Stimulated activated CD8-positive, alpha-beta memory T cell treated with anti-CD3 and anti-CD28 coated beads, Interleukin-15, amount 100 ng/mL, for 48 hours (primary cell): ENCODE data around the gene GPR3.
"Not testable (repeated sequence)": the region's sequence is repeated elsewhere in the genome, so short reads cannot be mapped to it uniquely, and the experiment has no call there.

Experiments
- DNase-seq, 2 donors: peaks; one replicate each; pipeline ENCODE4 v3.0.0-alpha.2; 2020; ENCODE audit warnings: low read depth in 2 of 2

The GPR3 gene

DNA sequence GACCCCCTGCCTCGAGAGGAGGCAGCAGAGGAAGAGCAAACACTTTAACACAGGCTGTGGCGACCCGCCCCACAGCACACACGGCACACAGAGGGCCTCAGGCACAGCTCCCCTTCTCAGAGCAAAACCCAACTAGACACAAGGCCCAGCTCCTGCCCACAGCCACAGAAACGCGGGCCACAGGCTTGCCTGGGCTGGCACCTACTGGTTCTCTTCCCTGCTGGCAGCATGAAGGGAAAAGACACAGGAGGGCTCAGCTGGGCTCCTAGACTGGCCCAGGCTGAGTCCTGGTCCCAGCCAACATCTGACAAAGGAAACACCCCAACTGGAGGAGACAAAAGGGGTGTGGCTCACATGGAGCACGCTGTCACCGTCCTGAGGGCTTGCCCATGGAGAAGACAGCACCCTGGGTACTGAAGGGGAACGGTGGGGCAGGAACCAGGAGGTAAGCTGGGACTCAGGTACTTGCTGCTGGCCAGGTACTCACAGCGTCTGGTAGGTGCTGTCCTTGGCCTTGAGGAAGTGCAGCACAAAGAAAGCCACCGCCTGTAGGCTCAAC, 12.8 kb upstream of the GPR3 start:
- no peak for DNase-seq

DNA sequence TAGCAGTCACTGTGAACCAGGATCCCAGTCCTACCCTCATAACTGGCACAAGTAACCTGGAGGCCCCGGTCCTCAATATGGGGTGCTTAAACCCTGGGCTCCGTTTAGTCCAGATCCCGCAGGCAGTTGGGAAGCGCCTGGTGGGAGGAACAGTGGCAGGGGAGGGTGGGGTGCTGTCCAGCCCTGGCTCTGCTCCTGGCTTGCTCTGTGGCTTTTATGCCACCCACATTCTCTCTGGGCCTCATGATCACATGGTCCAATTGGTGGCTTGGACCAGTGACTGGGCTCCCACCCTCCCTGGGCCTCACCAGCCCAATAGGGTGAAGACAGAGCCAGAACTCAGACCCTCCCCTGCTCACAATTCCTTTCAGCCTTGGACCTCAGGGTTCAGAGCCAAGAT, 12.2 kb upstream of the GPR3 start:
- no peak for DNase-seq

DNA sequence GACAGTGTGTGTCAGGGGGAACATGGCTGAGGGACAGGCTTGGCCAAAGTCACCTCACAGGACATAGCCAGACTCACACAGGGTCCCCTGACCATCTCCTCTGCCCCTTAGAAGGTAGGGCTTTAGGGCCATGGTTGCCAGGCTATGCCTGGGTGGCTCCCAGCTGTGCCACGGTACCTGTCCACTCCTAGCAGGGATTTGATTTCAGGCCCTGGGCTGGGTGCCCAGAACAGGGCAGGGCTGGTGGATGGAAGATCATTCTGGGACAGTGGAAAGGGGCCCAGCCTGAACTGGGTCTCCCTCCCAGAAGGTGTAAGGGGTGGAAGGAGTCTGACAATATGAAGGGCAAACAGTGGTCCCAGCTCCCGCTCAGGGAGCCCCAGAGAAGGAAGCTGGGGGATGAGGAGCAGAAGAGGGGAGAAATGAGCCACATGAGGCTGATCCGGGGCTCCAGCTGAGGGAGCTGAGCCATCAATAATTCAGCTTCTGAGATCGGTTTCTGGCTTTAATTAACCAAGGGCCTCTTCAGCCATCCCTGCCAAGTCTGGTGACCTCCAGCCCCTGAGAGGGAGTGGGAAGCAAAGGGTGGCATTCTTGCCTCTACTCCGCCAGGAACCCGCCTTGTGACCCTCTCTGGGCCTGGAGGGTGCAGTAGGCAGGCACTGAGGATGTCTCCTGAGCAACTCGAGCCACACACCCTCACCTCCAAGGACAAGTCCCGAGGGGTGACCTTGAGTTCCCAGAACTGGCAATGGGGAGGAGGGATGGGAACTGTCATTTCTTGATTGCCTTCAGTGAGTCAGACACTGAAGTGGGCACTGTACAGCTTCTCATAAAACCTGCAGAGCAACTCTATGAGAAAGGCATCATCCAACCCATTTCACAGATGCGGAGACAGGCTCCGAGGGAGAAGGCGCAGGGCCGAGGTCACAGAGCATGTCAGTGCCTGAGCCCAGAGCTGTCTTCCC, 11.4 kb upstream of the GPR3 start:
- DNase-seq: no peak

DNA sequence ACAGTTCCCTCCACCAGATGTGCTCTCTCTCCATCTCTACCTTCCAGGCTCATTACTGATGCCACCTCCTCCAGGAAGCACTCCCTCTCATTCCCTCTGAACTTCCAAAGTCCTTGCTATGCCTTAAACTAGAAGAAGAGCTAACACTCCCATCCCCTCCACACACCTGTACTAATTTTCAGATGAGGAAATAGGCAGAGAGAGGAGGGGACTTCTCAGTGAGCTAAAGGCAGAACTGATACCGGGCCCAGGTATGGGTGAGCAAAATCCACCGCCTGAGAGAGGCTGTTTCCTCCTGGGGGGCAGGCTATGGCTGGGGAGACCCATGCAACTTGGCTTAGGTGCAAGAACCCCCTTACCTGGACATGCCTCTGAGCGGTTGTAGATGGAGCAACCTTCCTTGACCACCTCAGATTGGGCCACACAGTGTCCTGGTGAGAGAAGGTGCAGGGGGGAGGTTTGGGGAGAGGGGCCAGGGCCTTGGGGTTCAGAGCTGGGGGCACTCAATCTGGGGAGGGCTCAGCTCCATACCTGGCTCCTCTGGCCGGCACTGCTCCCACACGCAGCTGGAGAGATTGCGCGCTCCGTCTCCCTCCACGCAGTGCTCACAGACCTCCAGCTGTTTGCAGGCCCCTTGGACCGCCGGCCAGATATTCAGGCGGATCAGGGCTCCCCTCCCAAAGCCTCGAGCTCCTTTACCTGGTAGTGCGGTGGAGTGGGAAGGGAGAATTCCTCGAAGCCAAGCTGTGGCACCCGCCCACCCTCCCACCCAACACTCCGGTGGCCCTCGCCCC, 10.3 kb upstream of the GPR3 start:
- no peak for DNase-seq

DNA sequence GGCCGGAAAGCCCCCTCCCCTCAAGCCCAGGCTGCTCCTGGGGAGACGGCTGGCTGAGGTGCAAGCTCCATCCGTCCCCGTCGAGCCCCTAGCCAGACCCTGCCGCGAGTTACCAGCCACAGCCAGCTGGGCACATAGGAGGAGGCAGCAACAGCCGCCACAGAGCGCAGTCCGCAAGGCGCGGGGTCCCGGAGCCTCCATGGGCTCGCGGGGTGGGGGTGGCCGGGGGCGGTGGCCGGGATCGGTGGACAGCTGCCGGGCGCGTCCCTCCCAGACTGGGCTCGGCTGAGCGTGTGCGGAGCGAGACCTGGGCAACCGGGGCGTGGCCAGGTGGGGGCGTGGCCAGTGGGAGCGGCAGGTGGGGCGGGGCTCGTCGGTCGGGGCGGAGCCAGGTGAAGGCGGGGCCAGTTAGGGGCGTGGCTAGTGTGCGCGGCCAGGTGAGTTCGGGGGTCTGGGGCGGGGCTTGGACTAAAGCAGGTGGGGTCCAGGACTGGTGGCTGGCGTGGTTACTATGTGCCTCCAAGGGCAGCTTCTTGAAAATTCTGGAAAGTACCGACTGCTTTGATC, 9.3 kb upstream of the GPR3 start, which contains the start of gene CD164L2:
Gene CD164L2, minus strand, starts transcription at position 295 of the 567 bp plus-strand sequence. Its CDS starts 94 bp downstream, at position 201.
- no peak for DNase-seq

DNA sequence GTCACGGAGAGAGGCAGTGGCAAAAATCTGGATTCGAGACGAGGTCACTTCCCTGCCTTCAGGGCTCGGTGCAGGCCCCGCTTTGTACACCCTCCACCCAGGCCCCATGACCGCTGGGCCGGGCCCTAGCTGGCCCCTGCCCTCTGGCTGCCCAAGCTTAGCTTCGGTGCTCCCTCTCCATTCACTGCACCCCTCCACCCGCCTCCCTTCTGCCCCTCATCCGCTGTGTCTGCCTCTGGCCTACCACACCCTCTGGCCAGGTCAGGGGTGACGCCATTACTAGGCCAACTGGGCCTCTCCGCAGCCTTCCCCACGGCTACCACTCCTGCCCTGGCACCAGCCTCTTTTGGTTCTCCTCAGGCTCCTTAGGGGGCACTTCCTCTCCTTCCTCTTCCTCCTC, 8.8 kb upstream of the GPR3 start:
- DNase-seq: no peak

DNA sequence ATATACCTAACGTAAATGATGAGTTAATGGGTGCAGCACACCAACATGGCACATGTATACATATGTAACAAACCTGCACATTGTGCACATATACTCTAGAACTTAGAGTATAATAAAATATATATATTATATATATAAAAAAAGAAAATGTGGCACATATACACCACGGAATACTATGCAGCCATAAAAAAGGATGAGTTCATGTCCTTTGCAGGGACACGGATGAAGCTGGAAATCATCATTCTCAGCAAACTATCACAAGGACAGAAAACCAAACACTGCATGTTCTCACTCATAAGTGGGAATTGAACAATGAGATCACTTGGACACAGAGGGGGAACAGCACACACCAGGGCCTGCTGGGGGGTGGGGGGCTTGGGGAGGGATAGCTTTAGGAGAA, 7.6 kb upstream of the GPR3 start:
- DNase-seq: not testable (repeated sequence)

DNA sequence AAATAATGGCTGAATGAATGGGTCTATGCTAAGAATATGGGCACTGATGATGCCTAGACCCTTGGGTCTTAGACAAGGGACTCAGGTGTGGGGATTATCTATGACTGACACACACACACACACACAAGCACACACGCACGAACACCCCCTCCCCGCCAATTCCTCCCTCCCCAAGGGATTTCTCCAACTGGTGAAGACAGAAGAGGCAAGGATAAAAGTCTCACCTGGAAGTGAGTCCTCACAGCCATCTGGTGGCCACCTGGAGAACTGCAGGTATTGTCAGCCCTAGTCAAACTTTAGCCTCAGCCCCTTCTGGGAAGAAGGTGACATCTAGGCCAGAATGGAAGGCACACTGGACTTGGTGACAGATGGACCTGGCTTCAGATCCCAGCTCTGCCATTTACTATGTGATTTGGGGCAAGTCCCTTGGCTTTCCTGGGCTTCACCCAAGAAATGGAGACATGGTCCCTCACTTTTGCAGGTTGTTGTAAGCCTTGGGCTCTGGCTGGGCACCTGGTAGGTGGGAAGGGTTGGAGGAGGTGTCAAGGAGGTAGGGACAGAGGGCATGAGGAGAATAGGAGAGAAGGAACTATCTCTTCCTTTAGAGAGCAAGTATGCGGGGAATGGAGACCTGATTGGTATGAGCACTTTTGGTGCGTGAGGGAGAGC, 4.0 kb upstream of the GPR3 start:
- DNase-seq: peak in 1 of 2 donors; percentile 28

DNA sequence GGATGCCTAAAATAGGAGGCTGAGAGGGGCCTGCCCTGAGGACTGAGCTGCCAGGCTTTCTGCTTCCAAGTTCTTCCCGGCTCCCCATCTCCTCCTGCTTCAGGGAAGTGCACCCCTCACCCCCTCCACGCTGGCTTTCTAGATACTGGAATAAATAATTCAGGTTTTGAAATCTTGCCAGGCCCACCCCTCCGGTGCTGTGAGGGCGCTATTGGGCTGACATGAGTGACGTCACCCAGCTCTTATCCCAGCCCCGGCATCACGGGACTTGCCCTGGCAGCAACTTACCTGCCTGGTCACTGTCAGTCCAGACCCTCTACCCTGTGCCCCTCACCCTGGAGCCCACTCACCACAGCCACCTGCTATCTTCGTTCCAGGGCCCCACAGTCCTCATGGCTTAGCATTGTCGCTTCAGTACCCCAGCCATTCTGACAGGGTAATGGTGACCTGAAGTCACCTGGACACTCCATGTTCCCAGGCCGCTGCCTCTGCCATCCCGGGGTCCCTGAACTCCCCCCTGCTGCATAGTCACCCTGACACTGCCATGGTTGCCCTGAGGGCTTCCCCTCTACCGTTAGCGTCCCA, 819 bp upstream of the GPR3 start:
- DNase-seq: no peak

DNA sequence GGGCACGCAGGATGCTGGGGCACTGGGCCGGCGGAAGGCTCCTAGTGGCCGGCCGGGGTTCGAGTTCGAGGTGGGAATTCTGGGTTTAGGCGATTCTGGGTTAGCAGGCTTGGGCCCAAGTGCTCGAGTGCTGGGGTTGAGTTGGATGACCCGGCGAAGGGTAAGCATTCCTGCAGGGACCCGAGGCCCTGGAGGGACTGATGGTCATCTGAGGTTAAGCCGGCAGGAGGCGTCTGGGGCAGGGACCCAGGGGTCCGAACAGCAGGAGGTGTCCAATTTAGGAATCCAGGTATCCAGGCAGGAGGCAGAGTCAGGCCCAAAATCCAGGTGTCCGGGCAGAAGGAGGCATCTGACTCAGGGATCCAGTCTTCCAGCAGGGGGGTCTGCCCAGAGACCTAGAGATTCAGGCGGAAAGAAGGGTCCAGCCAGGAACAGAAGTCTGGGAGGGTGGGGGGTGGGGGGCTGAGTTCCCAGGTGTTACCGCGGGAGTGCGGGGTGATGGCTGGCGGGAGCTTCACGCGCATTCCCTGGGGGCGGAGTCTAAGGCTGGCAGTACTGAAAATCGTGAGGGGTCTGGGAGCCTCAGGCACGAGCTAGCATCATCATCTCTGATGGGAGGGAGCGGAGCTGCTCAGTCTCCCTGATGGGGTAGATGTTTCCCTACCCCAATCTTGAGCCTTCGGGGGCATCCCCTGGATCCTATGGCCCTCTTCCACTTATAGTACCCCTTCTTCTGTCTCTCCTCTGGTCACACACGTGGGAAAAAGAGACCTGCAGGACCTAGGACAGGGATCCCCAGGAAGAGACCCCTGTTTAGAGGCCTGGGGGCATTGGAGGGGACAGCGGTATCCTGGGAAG, 585 bp downstream of the GPR3 start:
- no peak for DNase-seq

DNA sequence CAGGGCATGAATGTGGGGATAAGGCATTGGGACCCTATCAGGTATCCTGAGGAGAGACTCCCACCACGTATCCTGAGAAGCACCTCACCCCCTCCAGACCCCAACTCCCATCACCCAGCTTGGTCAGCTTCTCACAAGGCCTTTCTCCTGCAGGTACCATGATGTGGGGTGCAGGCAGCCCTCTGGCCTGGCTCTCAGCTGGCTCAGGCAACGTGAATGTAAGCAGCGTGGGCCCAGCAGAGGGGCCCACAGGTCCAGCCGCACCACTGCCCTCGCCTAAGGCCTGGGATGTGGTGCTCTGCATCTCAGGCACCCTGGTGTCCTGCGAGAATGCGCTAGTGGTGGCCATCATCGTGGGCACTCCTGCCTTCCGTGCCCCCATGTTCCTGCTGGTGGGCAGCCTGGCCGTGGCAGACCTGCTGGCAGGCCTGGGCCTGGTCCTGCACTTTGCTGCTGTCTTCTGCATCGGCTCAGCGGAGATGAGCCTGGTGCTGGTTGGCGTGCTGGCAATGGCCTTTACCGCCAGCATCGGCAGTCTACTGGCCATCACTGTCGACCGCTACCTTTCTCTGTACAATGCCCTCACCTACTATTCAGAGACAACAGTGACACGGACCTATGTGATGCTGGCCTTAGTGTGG, 1.3 kb downstream of the GPR3 start:
- DNase-seq: no peak

DNA sequence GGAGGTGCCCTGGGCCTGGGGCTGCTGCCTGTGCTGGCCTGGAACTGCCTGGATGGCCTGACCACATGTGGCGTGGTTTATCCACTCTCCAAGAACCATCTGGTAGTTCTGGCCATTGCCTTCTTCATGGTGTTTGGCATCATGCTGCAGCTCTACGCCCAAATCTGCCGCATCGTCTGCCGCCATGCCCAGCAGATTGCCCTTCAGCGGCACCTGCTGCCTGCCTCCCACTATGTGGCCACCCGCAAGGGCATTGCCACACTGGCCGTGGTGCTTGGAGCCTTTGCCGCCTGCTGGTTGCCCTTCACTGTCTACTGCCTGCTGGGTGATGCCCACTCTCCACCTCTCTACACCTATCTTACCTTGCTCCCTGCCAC, 1.8 kb downstream of the GPR3 start:
- no peak for DNase-seq

DNA sequence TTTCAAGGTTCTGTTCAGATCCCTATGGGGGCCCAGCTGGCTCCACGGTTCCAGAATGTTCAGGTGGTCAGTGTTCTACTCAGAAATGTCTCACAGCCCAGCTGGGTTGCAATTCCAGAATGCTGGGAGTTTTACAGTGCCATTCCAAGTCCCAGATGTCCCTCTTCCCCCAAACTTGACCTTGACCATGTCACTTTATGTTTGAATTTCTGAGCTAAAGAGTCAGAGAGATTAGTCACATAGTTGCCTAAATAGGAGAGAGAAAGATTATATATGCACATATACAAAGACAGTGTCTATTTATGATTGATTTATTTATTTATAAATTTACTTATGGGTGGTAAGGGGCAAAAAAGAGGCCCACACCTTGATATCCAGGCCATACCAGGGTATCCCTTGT, 2.5 kb downstream of the GPR3 start:
- DNase-seq: no peak

DNA sequence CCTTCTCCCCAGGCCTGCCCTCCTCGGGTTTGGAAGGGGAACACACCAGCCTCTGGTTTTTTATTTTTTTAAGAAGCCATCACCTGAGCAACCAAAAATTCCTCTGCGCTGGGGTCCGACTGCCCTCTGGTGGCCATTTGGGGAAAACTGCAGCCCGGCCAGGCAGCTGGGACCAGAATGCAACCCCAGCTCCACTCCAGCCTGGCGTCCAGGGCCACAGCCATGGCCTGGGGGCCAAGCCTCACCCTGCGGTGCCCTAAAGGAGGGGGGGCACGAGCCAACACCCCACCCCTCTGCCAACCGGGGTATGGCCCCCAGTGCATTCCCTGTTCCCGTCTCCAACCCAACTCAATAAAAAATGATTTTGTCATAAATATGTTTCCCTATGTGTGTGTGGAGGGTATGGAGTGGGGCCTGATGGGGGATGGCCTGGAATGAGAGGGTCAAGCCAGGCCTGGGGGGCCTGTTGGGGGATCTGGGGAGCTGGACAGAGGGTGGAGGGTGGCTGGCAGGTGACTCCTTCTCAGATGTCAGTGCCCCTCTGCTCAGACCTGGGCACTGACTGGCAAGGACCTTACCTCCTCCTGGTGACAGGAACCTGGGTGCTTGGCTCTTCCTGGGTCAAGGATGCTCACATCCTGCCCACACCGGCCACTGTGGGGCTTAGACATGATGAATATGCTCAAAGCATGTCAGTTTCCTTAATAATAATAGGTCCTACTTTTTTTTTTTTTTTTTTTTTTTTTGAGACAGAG, 3.2 kb downstream of the GPR3 start:
- DNase-seq: peak; percentile 49 to 58

DNA sequence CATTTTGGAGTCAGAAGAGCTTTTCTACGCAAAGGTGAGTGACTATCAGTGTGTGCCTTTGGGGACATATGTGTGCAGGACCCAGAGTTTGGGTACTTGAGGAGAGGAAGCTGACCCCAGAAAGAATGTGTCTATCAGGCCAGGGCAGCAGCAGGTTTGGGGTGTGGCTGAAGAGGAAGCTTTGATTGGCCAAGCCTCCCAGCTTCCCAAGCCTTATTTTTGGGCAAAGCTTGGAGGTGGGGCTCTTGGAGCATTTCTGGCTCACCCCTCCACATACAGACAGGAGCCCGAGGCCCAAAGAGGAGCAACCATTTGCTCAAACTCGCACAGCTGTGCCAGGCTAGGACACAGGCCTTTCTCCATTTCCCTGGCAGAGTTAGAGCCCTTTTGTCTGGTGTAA, 4.7 kb downstream of the GPR3 start:
- DNase-seq: no peak

DNA sequence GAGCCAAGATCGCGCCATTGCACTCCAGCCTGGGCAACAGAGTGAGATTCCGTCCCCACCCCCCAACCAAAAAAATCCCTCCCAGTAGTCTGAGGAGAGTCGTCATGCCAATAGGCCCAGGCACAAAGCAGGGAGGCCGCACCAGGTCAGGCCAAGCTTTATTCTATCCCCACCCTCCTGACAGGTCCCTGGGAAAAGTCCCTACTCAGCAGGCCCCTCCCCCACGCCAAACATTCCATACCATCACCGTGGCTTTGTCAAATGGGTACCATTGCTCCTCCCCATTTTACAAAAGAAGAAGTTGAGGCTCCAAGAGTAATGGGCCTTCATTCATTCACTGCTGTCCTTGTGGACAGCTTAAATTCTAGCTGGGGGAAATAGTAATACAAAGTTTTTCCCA, 5.3 kb downstream of the GPR3 start:
- DNase-seq: no peak

DNA sequence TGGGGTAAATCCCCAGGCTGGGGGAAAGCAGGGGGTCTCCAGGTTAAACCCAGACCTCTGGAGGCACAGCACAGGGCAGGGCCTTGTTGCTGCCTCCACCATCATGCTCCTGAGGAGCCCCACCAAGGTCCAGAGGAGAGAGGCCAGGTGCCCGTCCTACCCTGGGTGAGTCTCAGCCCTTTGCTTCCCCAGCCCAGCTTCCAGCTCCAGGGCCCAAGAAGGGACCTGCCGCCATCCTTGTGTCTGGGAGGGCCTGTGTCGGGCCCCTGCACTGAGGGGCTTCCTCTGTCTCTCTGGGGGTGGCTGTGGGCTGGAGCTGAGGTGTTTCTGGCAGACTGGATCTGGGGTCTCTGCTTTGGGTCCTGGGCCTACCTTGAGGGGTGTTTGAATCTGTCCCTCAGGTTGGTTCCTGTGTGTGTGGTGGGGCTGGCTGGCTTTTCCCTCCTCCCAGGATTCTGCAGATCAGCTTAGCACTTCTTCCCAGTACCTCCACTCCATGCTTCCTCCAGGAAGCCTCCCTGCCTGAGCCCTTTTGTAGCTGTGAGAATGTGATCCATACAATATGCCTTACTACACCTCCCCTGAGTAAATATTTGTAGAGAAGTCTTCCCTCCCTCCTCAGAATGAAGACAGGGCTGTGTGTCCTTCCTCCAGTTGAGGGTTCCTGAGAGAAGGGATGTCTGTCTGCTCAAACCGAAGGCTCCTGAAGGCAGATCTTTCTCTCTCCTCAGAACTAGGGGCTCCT, 6.2 kb downstream of the GPR3 start:
- DNase-seq: no peak
